GM23248 (cell line): ENCODE results near the gene PTPRT. TPM values are rescaled to one million over a fixed set of nuclear protein-coding genes. Genes with fewer than 3 reads are reported as not detected.

Experiments
- DNase-seq: peaks from one replicate; pipeline ENCODE4 v3.0.0-alpha.2; 2015
- H2AFZ ChIP-seq: fragments of 200-600 bp; sonication (generic); 2 replicates; pipeline ENCODE4 v1.6.1; 2016; ENCODE audit warnings: antibody characterized with exemption
- H3F3A ChIP-seq: fragments of 200-600 bp; sonication (generic); 2 replicates; pipeline ENCODE4 v1.6.1; 2016; ENCODE audit warnings: mild to moderate bottlenecking, antibody characterized with exemption, mixed run types; ENCODE audit not compliant: insufficient read depth
- H3K27ac ChIP-seq: fragments of 200-600 bp; sonication (generic); 2 replicates; pipeline ENCODE4 v1.5.1; 2016; ENCODE audit warnings: mild to moderate bottlenecking
- H3K27me3 ChIP-seq: fragments of 200-600 bp; sonication (generic); replicated peaks from 2 replicates; pipeline ENCODE4 v1.6.1; 2016; ENCODE audit warnings: mild to moderate bottlenecking; ENCODE audit not compliant: insufficient read depth
- H3K36me3 ChIP-seq: fragments of 200-600 bp; sonication (generic); 2 replicates; pipeline ENCODE4 v1.6.1; 2016; ENCODE audit warnings: low read depth, mild to moderate bottlenecking
- H3K4me1 ChIP-seq: fragments of 200-600 bp; sonication (generic); 2 replicates; pipeline ENCODE4 v1.6.1; 2016; ENCODE audit warnings: mild to moderate bottlenecking; ENCODE audit not compliant: insufficient read depth
- H3K4me2 ChIP-seq: fragments of 200-600 bp; sonication (generic); one replicate; pipeline ENCODE4 v1.6.1; 2016; ENCODE audit warnings: mild to moderate bottlenecking; ENCODE audit not compliant: unreplicated experiment
- H3K4me3 ChIP-seq: fragments of 200-600 bp; sonication (generic); 2 replicates; pipeline ENCODE4 v1.5.1; 2016; ENCODE audit warnings: mild to moderate bottlenecking
- H3K79me2 ChIP-seq: fragments of 200-600 bp; sonication (generic); 2 replicates; pipeline ENCODE4 v1.6.1; 2016; ENCODE audit warnings: mild to moderate bottlenecking; ENCODE audit not compliant: insufficient read depth
- H3K9ac ChIP-seq: fragments of 200-600 bp; sonication (generic); 2 replicates; pipeline ENCODE4 v1.6.1; 2016; ENCODE audit warnings: mild to moderate bottlenecking
- H3K9me2 ChIP-seq: fragments of 200-600 bp; sonication (generic); 2 replicates; pipeline ENCODE4 v1.6.1; 2016; ENCODE audit warnings: mixed run types, mild to moderate bottlenecking, moderate library complexity; ENCODE audit not compliant: insufficient read depth
- H3K9me3 ChIP-seq: fragments of 200-600 bp; sonication (generic); one replicate; pipeline ENCODE4 v1.6.1; 2017; ENCODE audit warnings: low read depth
- H4K20me1 ChIP-seq: fragments of 200-600 bp; sonication (generic); 2 replicates; pipeline ENCODE4 v1.6.0; 2016; ENCODE audit not compliant: insufficient read depth
- EZH2 ChIP-seq: fragments of 200-600 bp; sonication (generic); IDR thresholded peaks from 2 replicates; pipeline ENCODE4 v1.6.1; 2018; ENCODE audit warnings: antibody characterized with exemption, mild to moderate bottlenecking; ENCODE audit not compliant: insufficient read depth, poor library complexity, severe bottlenecking
- EZH2phosphoT487 ChIP-seq: fragments of 200-600 bp; sonication (generic); IDR thresholded peaks from 2 replicates; pipeline ENCODE4 v1.6.1; 2018; ENCODE audit warnings: antibody characterized with exemption, moderate library complexity, mild to moderate bottlenecking, low read depth; ENCODE audit not compliant: insufficient read depth
- WGBS, 2 experiments: methylation state at CpG; one replicate each; pipeline ENCODE4 v1.1.6; 2015 to 2017; ENCODE audit warnings: low lambda C conversion rate in 2 of 2, low coverage in 1 of 2; ENCODE audit errors: missing lambda C conversion rate in 2 of 2; 5-methylcytosine and 5-hydroxymethylcytosine counted together
- in situ Hi-C: fragments of 300-500 bp; cut with MboI; formaldehyde crosslinking; loops from 2 replicates; pipeline ENCODE4 v1.15.0; 2020
- polyA plus RNA-seq: library from polyadenylated mRNA; unstranded; fragments of >200 nt; fragmentation: Nextera tagmentation; extraction: Ambion mirVana; gene quantifications from 2 replicates; pipeline ENCODE4 v1.2.1, GENCODE V29; 2016
- total RNA-seq: library from RNA; depleted of rRNA; stranded (reverse); fragments of >200 nt; shearing (Covaris generic); gene quantifications from 2 replicates; pipeline ENCODE4 v1.2.3, GENCODE V29; 2014

PTPRT gene
- total and polyA plus RNA-seq, 2 experiments from 2014 or later, result not detected

- Histone ChIP-seq H2AFZ (no peak overlapping the region), H3K36me3 (no peaks in the 10 kb centered on the region), H3K27me3 (no peaks in the 10 kb centered on the region), H3K79me2 (no peaks in the 10 kb centered on the region), H3K4me2 (no peak overlapping the region), H3F3A (no peaks in the 10 kb centered on the region), H3K9ac (no peak overlapping the region), H3K27ac (no peak overlapping the region), H3K9me2 (no peaks in the 10 kb centered on the region), H3K9me3 (no peaks in the 10 kb centered on the region), H4K20me1 (no peaks in the 10 kb centered on the region), H3K4me1 (no peaks in the 10 kb centered on the region), H3K4me3 (no peak overlapping the region)
- 0 to 20% methylated on average over 1 of the region's 1 CpG for WGBS, 2 experiments
- TF ChIP-seq EZH2phosphoT487 (no peak), EZH2 (no peak)
- in situ Hi-C loops, result no loop called here
- DNase-seq, result no peak
Observed at GRCh38 chr20:42158272-42158671, 1031.4 kb downstream of the PTPRT start.

DNA sequence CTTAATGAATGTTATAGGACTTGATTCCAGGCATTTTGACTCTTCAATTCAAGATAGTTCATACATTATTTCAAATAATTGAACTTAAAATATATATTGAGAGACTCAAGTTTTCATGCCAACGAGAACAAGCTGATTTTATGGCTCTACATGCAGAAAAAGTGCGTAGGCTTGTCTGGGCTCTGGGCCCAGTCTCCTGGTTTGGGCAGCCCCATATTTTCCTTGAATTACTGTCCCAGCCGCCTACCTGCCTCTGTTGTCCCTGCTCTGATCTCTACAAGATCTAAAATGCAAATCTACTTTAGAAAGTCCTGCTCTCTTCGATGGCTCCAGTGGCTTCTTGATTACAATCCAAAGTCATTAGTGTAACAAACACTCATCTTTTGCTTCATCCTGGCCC lies 1034.1 kb downstream of the PTPRT start:
- no peak for TF ChIP-seq EZH2
- TF ChIP-seq EZH2phosphoT487, result no peak
- no peak overlapping the region for H3K9ac ChIP-seq
- no peaks in the 10 kb centered on the region for H3K4me1 ChIP-seq
- H3K4me3 ChIP-seq, result no peak overlapping the region
- H3K27me3 ChIP-seq, result no peaks in the 10 kb centered on the region
- no peaks in the 10 kb centered on the region for H3K79me2 ChIP-seq
- 23 to 25% methylated on average over 4 of the region's 4 CpGs for WGBS, 2 experiments
- no peaks in the 10 kb centered on the region for H3F3A ChIP-seq
- DNase-seq, result no peak
- in situ Hi-C loops, result no loop called here
- no peak overlapping the region for H3K27ac ChIP-seq
- H3K4me2 ChIP-seq, result no peak overlapping the region
- no peaks in the 10 kb centered on the region for H3K36me3 ChIP-seq
- no peaks in the 10 kb centered on the region for H3K9me3 ChIP-seq
- no peak overlapping the region for H2AFZ ChIP-seq
- H4K20me1 ChIP-seq, result no peaks in the 10 kb centered on the region
- no peaks in the 10 kb centered on the region for H3K9me2 ChIP-seq

- DNase-seq, result no peak
- no peak overlapping the region for H3K9ac ChIP-seq
- no peaks in the 10 kb centered on the region for H3K9me3 ChIP-seq
- H3K4me1 ChIP-seq, result no peaks in the 10 kb centered on the region
- H3K27me3 ChIP-seq, result no peaks in the 10 kb centered on the region
- in situ Hi-C loops, result no loop called here
- H3K79me2 ChIP-seq, result no peaks in the 10 kb centered on the region
- H4K20me1 ChIP-seq, result no peaks in the 10 kb centered on the region
- WGBS, 2 experiments, result 16 to 22% methylated on average over 6 of the region's 6 CpGs
- H3K4me3 ChIP-seq, result no peak overlapping the region
- no peak overlapping the region for H2AFZ ChIP-seq
- no peaks in the 10 kb centered on the region for H3K36me3 ChIP-seq
- H3K4me2 ChIP-seq, result no peak overlapping the region
- TF ChIP-seq EZH2phosphoT487, result no peak
- no peak for TF ChIP-seq EZH2
- no peaks in the 10 kb centered on the region for H3K9me2 ChIP-seq
- no peaks in the 10 kb centered on the region for H3F3A ChIP-seq
- H3K27ac ChIP-seq, result no peak overlapping the region
Observed at GRCh38 chr20:42152575-42152974, 1037.1 kb downstream of the PTPRT start.

- Histone ChIP-seq H3K36me3 (no peaks in the 10 kb centered on the region), H3K4me2 (no peak overlapping the region), H4K20me1 (no peaks in the 10 kb centered on the region), H3K4me1 (no peaks in the 10 kb centered on the region), H3K27ac (no peak overlapping the region), H3K79me2 (no peaks in the 10 kb centered on the region), H3K9me3 (no peaks in the 10 kb centered on the region), H3K27me3 (no peaks in the 10 kb centered on the region), H2AFZ (no peak overlapping the region), H3K9me2 (no peaks in the 10 kb centered on the region), H3K9ac (no peak overlapping the region), H3K4me3 (no peak overlapping the region), H3F3A (no peaks in the 10 kb centered on the region)
- in situ Hi-C loops, result no loop called here
- DNase-seq, result no peak
- no peak for TF ChIP-seq EZH2
- TF ChIP-seq EZH2phosphoT487, result no peak
- whole genome bisulfite sequencing, 2 experiments, result 41 to 43% methylated on average over 4 of the region's 4 CpGs
Observed at GRCh38 chr20:42150230-42150629, 1039.5 kb downstream of the PTPRT start.

DNA sequence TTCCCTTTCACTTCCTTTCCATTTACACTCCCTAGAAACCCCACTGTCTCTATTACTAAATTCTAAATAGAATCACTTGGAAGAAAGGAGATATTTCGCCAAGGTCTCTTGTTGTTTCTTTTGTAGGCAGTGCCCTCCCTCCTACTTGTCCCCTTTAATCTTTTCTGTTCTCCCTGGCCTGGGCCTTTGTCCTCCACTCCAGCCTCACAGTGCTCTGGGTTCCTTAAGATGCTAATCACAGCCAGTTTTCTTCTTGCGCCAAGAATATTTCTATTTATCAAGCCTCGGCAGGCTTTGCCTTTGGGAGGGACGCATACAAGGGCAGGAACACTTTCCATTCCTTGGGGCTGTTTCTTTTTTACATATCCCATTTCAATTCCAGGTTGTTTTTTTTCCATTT lies 1051.0 kb downstream of the PTPRT start:
- no peaks in the 10 kb centered on the region for H3K27me3 ChIP-seq
- in situ Hi-C loops, result no loop called here
- no peaks in the 10 kb centered on the region for H3K4me1 ChIP-seq
- no peak overlapping the region for H3K9ac ChIP-seq
- no peak overlapping the region for H3K27ac ChIP-seq
- no peaks in the 10 kb centered on the region for H3K9me2 ChIP-seq
- H3K9me3 ChIP-seq, result no peaks in the 10 kb centered on the region
- 17 to 32% methylated on average over 4 of the region's 4 CpGs for WGBS, 2 experiments
- TF ChIP-seq EZH2 (no peak), EZH2phosphoT487 (no peak)
- no peak for DNase-seq
- no peaks in the 10 kb centered on the region for H3F3A ChIP-seq
- no peaks in the 10 kb centered on the region for H3K79me2 ChIP-seq
- H2AFZ ChIP-seq, result no peak overlapping the region
- no peaks in the 10 kb centered on the region for H3K36me3 ChIP-seq
- H4K20me1 ChIP-seq, result no peaks in the 10 kb centered on the region
- H3K4me2 ChIP-seq, result no peak overlapping the region
- no peak overlapping the region for H3K4me3 ChIP-seq
